Measurements from ENCODE around the gene FANCM. TPM values are rescaled to one million over a fixed set of nuclear protein-coding genes. Genes with fewer than 3 reads are reported as not detected.

Gene FANCM
- polyA plus RNA-seq, 2 donors = 1.7 to 5.5 TPM

DNA sequence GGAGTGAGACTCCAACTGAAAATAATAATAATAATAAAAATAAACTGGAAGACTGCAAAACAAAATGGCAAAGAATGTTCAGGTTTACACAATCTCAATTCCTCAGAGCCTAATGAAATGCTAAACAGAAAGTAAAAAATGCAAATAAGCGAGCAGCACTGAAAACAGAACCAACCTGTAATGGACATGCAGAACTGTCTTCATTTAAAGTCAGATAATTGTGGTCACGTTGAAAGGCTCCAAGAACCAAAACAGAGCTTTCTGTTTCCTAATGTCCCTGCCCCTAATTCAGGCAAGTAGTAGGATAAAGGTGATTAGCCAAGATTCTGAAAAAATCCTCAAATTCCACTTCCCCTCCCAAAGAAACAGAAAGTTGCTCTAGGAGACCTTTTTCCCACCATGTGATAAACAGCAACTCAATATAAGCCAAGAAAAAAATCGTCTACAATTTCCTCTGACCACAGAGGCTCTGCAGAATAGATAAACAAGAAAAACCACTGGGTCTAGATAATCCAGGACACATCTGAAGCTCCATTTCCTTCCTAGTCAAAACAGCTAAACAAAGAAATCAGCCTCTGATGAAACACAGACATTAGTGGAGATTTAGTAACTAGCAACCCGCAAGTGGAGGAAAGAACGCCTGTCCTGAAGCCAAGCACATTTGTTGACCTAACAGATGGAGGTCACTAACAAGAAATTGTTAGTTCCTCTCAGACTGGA is 114.3 kb downstream of the FANCM start:
- peak overlapping the region in 1 of 2 donors; percentile 1 for H3K4me3 ChIP-seq (ENCODE audit: low read depth in 1 of 2, low read length in 2 of 2)
- H3K27ac ChIP-seq (ENCODE audit: low read depth in 2 of 2, low read length in 1 of 2) = peak overlapping the region in 1 of 2 donors; percentile 52
- 37% methylated on average over 5 of the region's 5 CpGs for WGBS, 2 donors
- H3K9me3 ChIP-seq (ENCODE audit: control insufficient read depth in 2 of 2, insufficient read depth in 1 of 2, low read depth in 1 of 2, low read length in 1 of 2) = no peaks in the 10 kb centered on the region
- peaks cover 0 to 5% of the 10 kb centered on the region in 2 donors for H3K4me1 ChIP-seq (ENCODE audit: control insufficient read depth in 2 of 2, insufficient read depth in 2 of 2, low read length in 1 of 2)
- H3K27me3 ChIP-seq (ENCODE audit: control insufficient read depth in 1 of 2, insufficient read depth in 2 of 2, low read length in 2 of 2) = no peaks in the 10 kb centered on the region
- H3K36me3 ChIP-seq (ENCODE audit: control insufficient read depth in 2 of 2, insufficient read depth in 2 of 2, low read length in 1 of 2) = no peaks in the 10 kb centered on the region

Other genes with a start within 250 kb of the FANCM start
- gene KLHL28, start 174.0 kb upstream of the FANCM start, polyA plus RNA-seq = 1 to 10 TPM; 2.3 to 2.6 TPM
- gene TOGARAM1, start 173.7 kb upstream of the FANCM start, polyA plus RNA-seq = 1 to 10 TPM; 3.0 to 3.1 TPM
- 10 to 100 TPM; 11.8 to 32.4 TPM for gene PRPF39, start 51.8 kb upstream of the FANCM start, polyA plus RNA-seq
- gene FKBP3, start 1.4 kb upstream of the FANCM start, polyA plus RNA-seq = 10 to 100 TPM; 68.2 to 87.1 TPM
- 1 to 10 TPM; 5.2 to 7.5 TPM for gene MIS18BP1, start 117.3 kb downstream of the FANCM start, polyA plus RNA-seq